ENCODE measurements around the gene C10orf90. TPM values are rescaled to one million over a fixed set of nuclear protein-coding genes. Genes with fewer than 3 reads are reported as not detected.
A peak's percentile ranks its signal among the peaks of the same experiment; 100 is the strongest.

Gene C10orf90
- total RNA-seq, 1 donor from 2014 or later = not detected

DNA sequence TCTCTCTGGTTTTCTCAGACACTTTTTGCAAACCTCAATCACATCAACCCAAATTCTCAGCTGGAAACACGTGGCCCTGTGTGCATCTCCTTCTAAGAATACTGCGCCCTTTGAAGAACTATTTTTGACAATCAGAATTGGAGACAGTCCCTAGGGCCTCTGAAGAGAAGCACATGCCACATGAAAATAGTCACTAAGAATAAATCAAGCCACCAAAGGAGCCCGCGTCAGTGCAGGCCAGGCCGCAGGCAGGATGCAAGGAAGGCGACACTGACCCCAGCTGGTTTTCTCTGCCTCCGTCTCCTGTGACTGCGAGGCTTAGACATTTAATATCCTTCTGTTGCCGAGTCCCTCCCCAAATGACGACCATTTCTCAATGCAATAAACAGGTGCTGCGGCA is 194.2 kb downstream of the C10orf90 start:
- H3K4me1 Mint-ChIP-seq (ENCODE audit: low read depth, unreplicated experiment) = peaks cover 24% of the 10 kb centered on the region
- no peaks in the 10 kb centered on the region for H3K36me3 Mint-ChIP-seq (ENCODE audit: unreplicated experiment)
- H3K4me3 Mint-ChIP-seq (ENCODE audit: unreplicated experiment) = no peak overlapping the region
- TF ChIP-seq, protein P1, sequence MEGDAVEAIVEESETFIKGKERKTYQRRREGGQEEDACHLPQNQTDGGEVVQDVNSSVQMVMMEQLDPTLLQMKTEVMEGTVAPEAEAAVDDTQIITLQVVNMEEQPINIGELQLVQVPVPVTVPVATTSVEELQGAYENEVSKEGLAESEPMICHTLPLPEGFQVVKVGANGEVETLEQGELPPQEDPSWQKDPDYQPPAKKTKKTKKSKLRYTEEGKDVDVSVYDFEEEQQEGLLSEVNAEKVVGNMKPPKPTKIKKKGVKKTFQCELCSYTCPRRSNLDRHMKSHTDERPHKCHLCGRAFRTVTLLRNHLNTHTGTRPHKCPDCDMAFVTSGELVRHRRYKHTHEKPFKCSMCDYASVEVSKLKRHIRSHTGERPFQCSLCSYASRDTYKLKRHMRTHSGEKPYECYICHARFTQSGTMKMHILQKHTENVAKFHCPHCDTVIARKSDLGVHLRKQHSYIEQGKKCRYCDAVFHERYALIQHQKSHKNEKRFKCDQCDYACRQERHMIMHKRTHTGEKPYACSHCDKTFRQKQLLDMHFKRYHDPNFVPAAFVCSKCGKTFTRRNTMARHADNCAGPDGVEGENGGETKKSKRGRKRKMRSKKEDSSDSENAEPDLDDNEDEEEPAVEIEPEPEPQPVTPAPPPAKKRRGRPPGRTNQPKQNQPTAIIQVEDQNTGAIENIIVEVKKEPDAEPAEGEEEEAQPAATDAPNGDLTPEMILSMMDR (IDR thresholded peaks at IDR 0.05; ENCODE audit: partially characterized antibody, unreplicated experiment) = no peak
- no peaks in the 10 kb centered on the region for H3K9me3 Mint-ChIP-seq (ENCODE audit: unreplicated experiment)
- peak; percentile 64 for DNase-seq
- peak overlapping the region; percentile 67 for H3K27ac Mint-ChIP-seq (ENCODE audit: unreplicated experiment)
- peaks cover 6% of the 10 kb centered on the region for H3K27me3 Mint-ChIP-seq (ENCODE audit: unreplicated experiment)

DNA sequence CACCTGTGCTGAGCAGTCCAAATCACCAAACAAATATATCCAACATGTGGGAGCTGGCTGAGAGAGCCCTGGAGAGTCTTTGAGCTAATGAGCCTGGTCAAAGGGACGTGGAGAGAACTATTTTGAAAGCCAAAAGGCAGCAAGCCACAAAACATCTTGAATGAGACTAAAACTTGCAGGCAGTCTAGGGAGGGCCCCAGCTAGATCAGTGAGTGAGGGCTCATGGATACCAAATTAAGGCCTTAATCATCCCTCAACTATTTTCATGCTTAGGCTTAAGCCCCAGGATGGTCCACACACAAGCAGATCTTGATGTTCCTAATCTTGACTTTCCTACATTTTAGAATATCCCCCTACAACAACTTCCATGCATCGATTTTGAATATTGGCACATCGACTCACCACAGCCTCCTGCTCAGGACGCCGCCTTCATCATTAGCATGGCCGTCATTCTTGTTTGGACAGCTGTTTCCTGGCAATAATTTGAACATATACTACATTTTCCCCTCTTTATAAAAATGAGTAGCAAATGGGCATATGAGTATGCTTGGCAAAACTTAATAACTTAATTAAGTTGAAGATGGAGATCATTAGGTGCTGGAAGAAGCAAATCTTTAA is 195.3 kb downstream of the C10orf90 start:
- Mint-ChIP-seq H3K9me3 (ENCODE audit: unreplicated experiment) (no peaks in the 10 kb centered on the region), H3K27me3 (ENCODE audit: unreplicated experiment) (peaks cover 4% of the 10 kb centered on the region), H3K27ac (ENCODE audit: unreplicated experiment) (no peak overlapping the region), H3K4me1 (ENCODE audit: low read depth, unreplicated experiment) (peaks cover 22% of the 10 kb centered on the region), H3K36me3 (ENCODE audit: unreplicated experiment) (no peaks in the 10 kb centered on the region), H3K4me3 (ENCODE audit: unreplicated experiment) (no peak overlapping the region)
- TF ChIP-seq, protein P1 (IDR thresholded peaks at IDR 0.05; ENCODE audit: partially characterized antibody, unreplicated experiment) = no peak
- no peak for DNase-seq

DNA sequence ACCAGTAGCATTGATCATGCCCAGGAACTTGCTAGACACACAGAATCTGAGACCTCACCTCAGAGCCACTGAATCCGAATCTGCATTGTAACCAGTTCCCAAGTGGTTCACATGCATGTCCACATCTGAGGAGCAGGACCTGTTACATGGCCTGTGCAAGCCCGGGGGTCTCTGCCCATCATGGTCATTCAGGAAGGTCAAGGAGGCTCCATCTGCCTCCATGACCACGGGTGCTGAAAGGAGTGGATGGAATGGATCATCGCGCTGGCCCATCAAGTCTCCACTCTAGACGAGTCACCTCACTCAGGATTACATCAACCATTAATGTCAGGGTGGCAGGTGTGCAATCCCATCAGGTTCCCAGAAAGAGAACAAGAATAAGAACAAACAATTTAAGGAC is 196.5 kb downstream of the C10orf90 start:
- no peak overlapping the region for H3K4me3 Mint-ChIP-seq (ENCODE audit: unreplicated experiment)
- TF ChIP-seq, protein P1 (IDR thresholded peaks at IDR 0.05; ENCODE audit: partially characterized antibody, unreplicated experiment) = no peak
- no peak for DNase-seq
- H3K27ac Mint-ChIP-seq (ENCODE audit: unreplicated experiment) = no peak overlapping the region
- peaks cover 16% of the 10 kb centered on the region for H3K4me1 Mint-ChIP-seq (ENCODE audit: low read depth, unreplicated experiment)
- H3K27me3 Mint-ChIP-seq (ENCODE audit: unreplicated experiment) = peaks cover 3% of the 10 kb centered on the region
- no peaks in the 10 kb centered on the region for H3K36me3 Mint-ChIP-seq (ENCODE audit: unreplicated experiment)
- no peaks in the 10 kb centered on the region for H3K9me3 Mint-ChIP-seq (ENCODE audit: unreplicated experiment)

DNA sequence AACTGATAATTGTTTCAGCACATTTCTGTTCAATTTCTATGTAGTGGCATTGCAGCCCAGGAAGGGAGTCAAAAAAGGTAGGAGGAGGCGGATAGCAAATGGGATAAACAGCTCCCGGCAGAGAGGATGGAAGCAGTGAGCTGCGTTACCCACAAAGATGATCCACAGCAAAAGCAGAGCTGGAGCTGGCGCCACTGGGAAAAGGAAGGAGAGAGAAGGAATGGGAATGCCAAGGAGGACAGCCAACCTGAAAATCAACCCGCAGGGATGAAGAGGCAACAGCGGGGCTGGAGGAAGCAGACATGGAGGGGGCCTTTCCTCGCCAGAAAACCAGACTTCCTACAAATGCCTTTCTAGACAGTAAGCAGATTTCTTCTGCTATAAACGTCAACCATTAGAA is 199.5 kb downstream of the C10orf90 start:
- no peak overlapping the region for H3K4me3 Mint-ChIP-seq (ENCODE audit: unreplicated experiment)
- DNase-seq = no peak
- TF ChIP-seq, protein P1 (IDR thresholded peaks at IDR 0.05; ENCODE audit: partially characterized antibody, unreplicated experiment) = no peak

DNA sequence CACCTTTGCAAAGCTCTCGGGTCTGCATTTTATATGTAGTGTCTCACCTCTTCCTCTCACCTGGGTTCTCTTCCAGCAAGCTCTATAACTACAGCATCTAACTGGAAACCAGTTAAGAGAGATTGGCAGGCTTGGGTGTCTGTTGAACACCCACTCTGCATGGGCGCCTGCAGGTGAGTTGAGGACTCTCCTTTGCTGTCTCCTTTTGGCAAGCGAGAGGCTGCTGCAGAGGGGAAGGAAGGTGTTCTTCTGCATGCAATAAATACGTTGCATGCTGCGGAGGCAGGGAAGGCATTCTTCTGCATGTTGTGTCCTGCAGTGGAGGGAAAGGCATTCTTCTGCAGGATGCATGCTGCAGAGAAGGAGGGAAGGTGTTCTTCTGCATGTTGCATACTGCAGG is 200.8 kb downstream of the C10orf90 start:
- peaks cover 5% of the 10 kb centered on the region for H3K4me1 Mint-ChIP-seq (ENCODE audit: low read depth, unreplicated experiment)
- no peak overlapping the region for H3K27ac Mint-ChIP-seq (ENCODE audit: unreplicated experiment)
- DNase-seq = no peak
- no peaks in the 10 kb centered on the region for H3K36me3 Mint-ChIP-seq (ENCODE audit: unreplicated experiment)
- no peak overlapping the region for H3K4me3 Mint-ChIP-seq (ENCODE audit: unreplicated experiment)
- peaks cover 2% of the 10 kb centered on the region for H3K9me3 Mint-ChIP-seq (ENCODE audit: unreplicated experiment)
- peaks cover 5% of the 10 kb centered on the region for H3K27me3 Mint-ChIP-seq (ENCODE audit: unreplicated experiment)
- TF ChIP-seq, protein P1 (IDR thresholded peaks at IDR 0.05; ENCODE audit: partially characterized antibody, unreplicated experiment) = no peak

More for the DNA sequence above, 199.5 kb downstream of the C10orf90 start:
- peaks cover 2% of the 10 kb centered on the region for H3K9me3 Mint-ChIP-seq (ENCODE audit: unreplicated experiment)
- no peak overlapping the region for H3K27ac Mint-ChIP-seq (ENCODE audit: unreplicated experiment)
- H3K4me1 Mint-ChIP-seq (ENCODE audit: low read depth, unreplicated experiment) = peaks cover 8% of the 10 kb centered on the region
- H3K27me3 Mint-ChIP-seq (ENCODE audit: unreplicated experiment) = peaks cover 4% of the 10 kb centered on the region
- H3K36me3 Mint-ChIP-seq (ENCODE audit: unreplicated experiment) = no peaks in the 10 kb centered on the region

Measured in glutamatergic neuron (in vitro differentiated cells).